Left lung (tissue), 10 donors: ENCODE measurements around the gene FMNL2. TPM values are rescaled to one million over a fixed set of nuclear protein-coding genes. Genes with fewer than 3 reads are reported as not detected.

Experiments
- ATAC-seq: fragments of 200-7000 bp; cut with Tn5 transposase; one replicate; pipeline ENCODE4 v1.9.1; 2020; ENCODE audit warnings: moderate library complexity
- DNase-seq, 4 donors: peaks; one replicate each; pipeline ENCODE4 v3.0.0-alpha.2; 2013 to 2020
- H3K27ac ChIP-seq, 2 donors: fragments of 200-600 bp; sonication (generic) in 1 of 2; one replicate each; pipeline versions ENCODE4 v1.5.0 to v1.8.0; 2020 to 2021
- H3K27me3 ChIP-seq, 2 donors: fragments of 200-600 bp; sonication (generic) in 1 of 2; one replicate each; pipeline versions ENCODE4 v1.5.0 to v1.8.0; 2020 to 2021
- H3K36me3 ChIP-seq, 2 donors: fragments of 200-600 bp; sonication (generic) in 1 of 2; one replicate each; pipeline versions ENCODE4 v1.5.0 to v1.8.0; 2020 to 2021
- H3K4me1 ChIP-seq, 2 donors: fragments of 200-600 bp; one replicate each; pipeline ENCODE4 v1.8.0; 2021
- H3K4me3 ChIP-seq, 2 donors: fragments of 200-600 bp; sonication (generic) in 1 of 2; one replicate each; pipeline versions ENCODE4 v1.5.0 to v1.8.0; 2020 to 2021; ENCODE audit warnings: mild to moderate bottlenecking in 1 of 2
- H3K9me3 ChIP-seq, 2 donors: fragments of 200-600 bp; sonication (generic) in 1 of 2; one replicate each; pipeline versions ENCODE4 v1.5.0 to v1.8.0; 2020 to 2021
- intact Hi-C, 2 donors: fragments of 100-400 bp; cut with DNase I; formaldehyde crosslinking; loops; one replicate each; pipeline versions ENCODE4 v1.11.2 to v1.14.2; 2022
- polyA plus RNA-seq, 6 donors: library from polyadenylated mRNA; unstranded; fragments of 120-200 nt; gene quantifications; one replicate each; pipeline ENCODE4 v1.2.1, GENCODE V29; 2013; ENCODE audit not compliant: insufficient read length in 6 of 6
- total RNA-seq, 2 donors: library from RNA; stranded (reverse); fragmentation: NEBNext Ultra II Directional; extraction: Animal tissue kit (Norgen Biotek cat#: 25700); gene quantifications; one replicate each; pipeline ENCODE4 v1.2.1, GENCODE V29; 2021
- TF ChIP-seq, protein P1 (sequence below), 2 donors: fragments of 200-600 bp; sonication (generic) in 1 of 2; IDR thresholded peaks; one replicate each; pipeline versions ENCODE4 v1.5.0 to v1.8.0; 2021; ENCODE audit warnings: antibody characterized with exemption in 2 of 2
- donor health status: DM: no; HTN: yes; CAD: no.
- donor health status: DM: no; HTN: no; CAD: no.

FMNL2 gene
- total and polyA plus RNA-seq, 8 donors = 36.3 to 90.0 (median 77.7) TPM

DNA sequence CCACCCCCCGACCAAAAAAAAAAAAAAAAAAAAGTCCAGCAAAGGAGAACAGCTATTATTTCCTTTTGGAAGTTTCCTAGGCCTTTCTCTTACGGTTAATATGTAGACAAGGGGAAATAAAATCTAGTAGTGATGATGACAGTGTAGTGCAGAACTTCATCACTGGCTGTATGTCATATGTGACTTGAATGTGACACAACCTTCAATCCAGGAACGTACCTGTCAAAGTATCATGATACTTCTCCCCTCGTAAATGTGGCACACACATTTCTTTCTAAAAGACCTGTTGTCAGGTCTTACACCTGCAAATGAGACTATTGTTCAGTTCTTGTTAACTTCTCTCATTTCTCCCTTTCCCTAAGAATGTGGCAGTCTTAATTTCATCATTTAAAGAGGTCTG is 208.7 kb downstream of the FMNL2 start:
- TF ChIP-seq, protein P1, sequence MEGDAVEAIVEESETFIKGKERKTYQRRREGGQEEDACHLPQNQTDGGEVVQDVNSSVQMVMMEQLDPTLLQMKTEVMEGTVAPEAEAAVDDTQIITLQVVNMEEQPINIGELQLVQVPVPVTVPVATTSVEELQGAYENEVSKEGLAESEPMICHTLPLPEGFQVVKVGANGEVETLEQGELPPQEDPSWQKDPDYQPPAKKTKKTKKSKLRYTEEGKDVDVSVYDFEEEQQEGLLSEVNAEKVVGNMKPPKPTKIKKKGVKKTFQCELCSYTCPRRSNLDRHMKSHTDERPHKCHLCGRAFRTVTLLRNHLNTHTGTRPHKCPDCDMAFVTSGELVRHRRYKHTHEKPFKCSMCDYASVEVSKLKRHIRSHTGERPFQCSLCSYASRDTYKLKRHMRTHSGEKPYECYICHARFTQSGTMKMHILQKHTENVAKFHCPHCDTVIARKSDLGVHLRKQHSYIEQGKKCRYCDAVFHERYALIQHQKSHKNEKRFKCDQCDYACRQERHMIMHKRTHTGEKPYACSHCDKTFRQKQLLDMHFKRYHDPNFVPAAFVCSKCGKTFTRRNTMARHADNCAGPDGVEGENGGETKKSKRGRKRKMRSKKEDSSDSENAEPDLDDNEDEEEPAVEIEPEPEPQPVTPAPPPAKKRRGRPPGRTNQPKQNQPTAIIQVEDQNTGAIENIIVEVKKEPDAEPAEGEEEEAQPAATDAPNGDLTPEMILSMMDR (IDR thresholded peaks at IDR 0.05) = no peak
- peaks cover 0 to 5% of the 10 kb centered on the region in 2 donors for H3K36me3 ChIP-seq
- peaks cover 0 to 18% of the 10 kb centered on the region in 2 donors for H3K4me1 ChIP-seq
- no peaks in the 10 kb centered on the region for H3K9me3 ChIP-seq
- intact Hi-C loops = no loop called here
- H3K27ac ChIP-seq = peak overlapping the region; percentile 25 to 45
- H3K4me3 ChIP-seq = no peak overlapping the region
- DNase-seq (no peak), ATAC-seq (no peak)
- no peaks in the 10 kb centered on the region for H3K27me3 ChIP-seq

DNA sequence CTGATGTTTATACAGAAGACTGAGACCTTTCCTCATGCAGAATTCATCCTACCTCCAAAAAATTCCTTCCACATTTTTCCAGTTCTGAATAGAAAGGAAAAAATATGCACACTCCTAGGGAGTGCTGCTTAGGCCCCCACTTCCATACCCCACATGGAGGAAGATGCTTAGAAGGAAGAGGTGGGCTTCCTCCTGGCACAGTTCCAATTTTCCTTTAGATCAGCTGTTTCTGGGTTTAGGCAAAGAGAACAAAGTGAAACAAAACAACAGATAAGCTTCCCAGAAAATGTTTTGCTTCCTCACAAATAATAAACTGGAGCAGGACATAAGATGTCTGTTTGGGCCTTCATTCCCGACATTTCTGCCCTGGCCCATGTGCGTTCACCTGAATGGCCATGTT is 209.7 kb downstream of the FMNL2 start:
- no peaks in the 10 kb centered on the region for H3K9me3 ChIP-seq
- H3K27ac ChIP-seq = peak overlapping the region in 1 of 2 donors; percentile 25
- intact Hi-C loops = no loop called here
- no peak overlapping the region for H3K4me3 ChIP-seq
- H3K36me3 ChIP-seq = peaks cover 0 to 5% of the 10 kb centered on the region in 2 donors
- TF ChIP-seq, protein P1 (IDR thresholded peaks at IDR 0.05) = no peak
- ATAC-seq (no peak), DNase-seq (no peak)
- H3K27me3 ChIP-seq = no peaks in the 10 kb centered on the region
- peaks cover 0 to 18% of the 10 kb centered on the region in 2 donors for H3K4me1 ChIP-seq

DNA sequence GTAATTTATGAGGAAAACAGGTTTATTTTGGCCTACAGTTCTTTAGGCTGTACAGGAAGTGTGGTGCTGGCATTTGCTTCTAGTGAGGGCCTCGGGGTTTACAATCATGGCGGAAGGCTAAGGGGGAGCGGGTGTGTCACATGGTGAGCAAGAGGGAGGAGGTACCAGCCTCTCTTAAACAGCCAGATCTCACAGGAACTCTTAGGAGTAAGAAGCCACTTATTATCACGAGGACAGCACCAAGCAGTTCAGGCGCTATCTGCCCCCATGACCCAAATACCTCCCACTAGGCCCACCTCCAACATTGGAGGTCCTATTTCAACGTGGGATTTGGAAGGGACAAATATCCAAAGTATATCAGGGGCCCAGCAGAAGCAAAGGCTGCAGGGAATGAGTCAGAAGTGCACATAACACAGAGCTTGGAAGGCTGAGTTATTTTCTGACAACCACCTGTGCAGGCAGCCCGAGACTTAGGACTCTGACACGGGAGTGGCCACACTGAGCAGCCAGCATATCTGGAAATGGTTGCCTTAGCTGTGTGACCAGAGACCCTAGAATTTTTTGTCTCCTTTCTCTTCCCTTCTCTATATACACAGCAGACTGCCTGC is 211.4 kb downstream of the FMNL2 start:
- TF ChIP-seq, protein P1 (IDR thresholded peaks at IDR 0.05) = no peak
- no peaks in the 10 kb centered on the region for H3K27me3 ChIP-seq
- peaks cover 0 to 5% of the 10 kb centered on the region in 2 donors for H3K36me3 ChIP-seq
- H3K27ac ChIP-seq = no peak overlapping the region
- peaks cover 0 to 18% of the 10 kb centered on the region in 2 donors for H3K4me1 ChIP-seq
- no peak overlapping the region for H3K4me3 ChIP-seq
- DNase-seq (no peak), ATAC-seq (no peak)
- intact Hi-C loops = no loop called here
- no peaks in the 10 kb centered on the region for H3K9me3 ChIP-seq

DNA sequence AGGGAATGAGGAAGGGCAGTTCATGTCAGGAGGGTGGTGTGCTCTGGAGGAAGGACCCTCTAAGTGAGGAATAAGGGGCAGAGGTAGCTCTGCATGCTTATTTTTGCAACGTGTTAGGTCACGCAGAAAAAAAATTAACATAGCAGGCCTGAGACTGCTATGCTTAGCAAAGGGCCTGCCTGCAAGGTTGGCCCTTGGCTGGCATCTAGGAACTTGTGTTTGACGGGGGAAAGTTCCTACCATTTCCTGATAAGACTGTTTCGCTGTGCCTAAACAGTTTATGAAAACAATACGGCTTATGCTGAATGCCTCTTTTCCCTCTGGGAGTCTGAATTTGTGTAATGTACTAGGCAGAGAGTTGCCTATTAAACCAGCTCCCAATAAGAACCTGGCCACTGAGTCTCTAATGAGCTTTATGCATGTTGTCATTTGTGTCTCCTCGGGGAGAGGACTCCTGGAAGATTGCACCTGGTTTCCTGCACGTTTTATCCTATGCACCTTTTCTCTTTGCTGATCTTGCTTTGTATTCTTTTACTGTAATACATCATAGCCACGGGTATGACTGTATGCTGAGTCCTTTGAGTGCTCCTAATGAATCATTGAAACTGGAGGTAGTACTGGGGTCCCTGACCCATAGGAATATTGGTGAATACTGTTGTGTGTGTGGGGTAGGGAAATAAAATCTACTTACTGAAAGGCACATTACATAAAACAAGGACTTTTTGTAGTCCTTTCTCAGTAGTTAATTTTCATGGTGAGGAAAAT is 213.3 kb downstream of the FMNL2 start:
- DNase-seq (no peak), ATAC-seq (no peak)
- intact Hi-C loops = no loop called here
- Histone ChIP-seq H3K4me3 (no peak overlapping the region), H3K9me3 (no peaks in the 10 kb centered on the region), H3K4me1 (peaks cover 0 to 10% of the 10 kb centered on the region in 2 donors), H3K27me3 (no peaks in the 10 kb centered on the region), H3K36me3 (peaks cover 0 to 5% of the 10 kb centered on the region in 2 donors), H3K27ac (no peak overlapping the region)
- TF ChIP-seq, protein P1 (IDR thresholded peaks at IDR 0.05) = no peak

DNA sequence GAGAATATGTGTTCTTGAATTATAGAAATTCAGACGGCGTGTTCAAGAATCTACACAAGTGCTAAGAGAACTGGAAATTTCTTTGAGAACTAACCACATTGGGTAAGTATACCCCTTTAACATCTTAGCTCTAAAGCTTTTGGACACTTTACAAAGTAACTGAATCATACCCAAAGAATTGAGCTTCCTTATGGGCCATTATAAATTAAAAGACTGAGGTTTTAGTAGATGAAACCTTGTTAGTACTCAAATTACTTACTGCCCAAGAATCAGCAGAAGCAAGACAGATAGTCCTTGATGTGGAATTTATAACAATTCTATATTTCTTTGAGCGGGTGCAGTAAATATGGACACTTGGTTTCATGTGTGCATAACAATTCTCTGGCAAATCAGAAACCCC is 214.0 kb downstream of the FMNL2 start:
- H3K27me3 ChIP-seq = no peaks in the 10 kb centered on the region

More for the DNA sequence above, 214.0 kb downstream of the FMNL2 start:
- ATAC-seq (no peak), DNase-seq (no peak)
- H3K4me3 ChIP-seq = no peak overlapping the region
- peaks cover 0 to 5% of the 10 kb centered on the region in 2 donors for H3K36me3 ChIP-seq
- no peaks in the 10 kb centered on the region for H3K9me3 ChIP-seq
- H3K27ac ChIP-seq = no peak overlapping the region
- H3K4me1 ChIP-seq = peaks cover 0 to 9% of the 10 kb centered on the region in 2 donors
- TF ChIP-seq, protein P1 (IDR thresholded peaks at IDR 0.05) = no peak
- intact Hi-C loops = no loop called here
